Measurements from ENCODE around the gene MPHOSPH9. TPM values are rescaled to one million over a fixed set of nuclear protein-coding genes. Genes with fewer than 3 reads are reported as not detected.

The MPHOSPH9 gene
- total RNA-seq, 1 experiment from 2014 or later = 40.4 TPM

DNA sequence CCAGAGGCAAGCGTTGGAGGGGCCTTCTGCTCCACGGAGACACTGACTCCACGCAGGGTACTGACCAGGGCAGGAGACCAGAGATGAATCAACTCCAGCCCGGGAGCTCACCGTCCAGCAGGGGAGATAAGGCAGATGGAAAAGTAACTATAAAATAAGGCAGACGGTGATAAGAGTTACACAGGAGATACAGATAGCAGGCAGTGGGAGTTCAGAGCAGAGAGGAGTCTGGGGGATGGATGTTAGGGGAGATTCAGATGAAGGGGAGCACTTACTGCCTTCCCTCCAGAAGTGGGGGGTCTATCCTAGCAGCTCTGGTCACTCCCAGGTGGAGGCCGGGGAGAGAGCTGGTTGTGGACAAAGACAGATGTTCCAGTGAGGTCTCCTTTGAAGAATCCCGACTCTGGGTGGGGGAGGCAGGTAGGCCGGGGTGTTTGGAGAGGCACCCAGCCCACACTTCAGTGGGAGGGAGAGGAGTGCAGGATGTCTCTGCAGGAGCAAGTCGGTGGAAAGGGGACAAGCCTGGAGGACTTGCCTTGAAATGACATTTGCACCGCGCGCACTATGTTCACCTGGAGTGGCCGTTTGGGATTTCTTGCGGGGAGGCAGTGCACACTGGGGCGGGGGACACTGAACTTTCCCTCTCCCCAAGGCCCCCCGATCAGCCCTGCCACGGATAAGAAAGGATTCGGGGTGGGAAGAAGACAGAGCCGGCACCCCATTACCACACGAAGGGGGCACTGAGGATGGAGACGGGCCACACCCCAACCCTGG, 83.3 kb downstream of the MPHOSPH9 start:
- Mint-ChIP-seq H3K27me3 (ENCODE audit: insufficient read depth, unreplicated experiment) (no peaks in the 10 kb centered on the region), H3K9me3 (ENCODE audit: unreplicated experiment) (no peaks in the 10 kb centered on the region), H3K4me3 (ENCODE audit: unreplicated experiment) (peak overlapping the region; percentile 57), H3K4me1 (ENCODE audit: insufficient read depth, unreplicated experiment) (no peaks in the 10 kb centered on the region), H3K36me3 (ENCODE audit: insufficient read depth, unreplicated experiment) (peaks cover 4% of the 10 kb centered on the region), H3K27ac (ENCODE audit: low read depth, unreplicated experiment) (peak overlapping the region; percentile 14)
- POLR2A ChIA-PET = interaction anchor here (0.7 kb wide), 1 partner anchor 288 kb away, joined by 3 read pairs; no protein-coding TSS in a partner anchor
- DNase-seq (ENCODE audit: unreplicated experiment) = no peak
- BruUV-seq (replicated peaks) = TSS peak; percentile 23
- TF ChIP-seq, protein P1, sequence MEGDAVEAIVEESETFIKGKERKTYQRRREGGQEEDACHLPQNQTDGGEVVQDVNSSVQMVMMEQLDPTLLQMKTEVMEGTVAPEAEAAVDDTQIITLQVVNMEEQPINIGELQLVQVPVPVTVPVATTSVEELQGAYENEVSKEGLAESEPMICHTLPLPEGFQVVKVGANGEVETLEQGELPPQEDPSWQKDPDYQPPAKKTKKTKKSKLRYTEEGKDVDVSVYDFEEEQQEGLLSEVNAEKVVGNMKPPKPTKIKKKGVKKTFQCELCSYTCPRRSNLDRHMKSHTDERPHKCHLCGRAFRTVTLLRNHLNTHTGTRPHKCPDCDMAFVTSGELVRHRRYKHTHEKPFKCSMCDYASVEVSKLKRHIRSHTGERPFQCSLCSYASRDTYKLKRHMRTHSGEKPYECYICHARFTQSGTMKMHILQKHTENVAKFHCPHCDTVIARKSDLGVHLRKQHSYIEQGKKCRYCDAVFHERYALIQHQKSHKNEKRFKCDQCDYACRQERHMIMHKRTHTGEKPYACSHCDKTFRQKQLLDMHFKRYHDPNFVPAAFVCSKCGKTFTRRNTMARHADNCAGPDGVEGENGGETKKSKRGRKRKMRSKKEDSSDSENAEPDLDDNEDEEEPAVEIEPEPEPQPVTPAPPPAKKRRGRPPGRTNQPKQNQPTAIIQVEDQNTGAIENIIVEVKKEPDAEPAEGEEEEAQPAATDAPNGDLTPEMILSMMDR (IDR thresholded peaks at IDR 0.05; ENCODE audit: unreplicated experiment) = no peak
- intact Hi-C loops (cut with micrococcal nuclease) = loop anchor here (5.0 kb wide), 1 partner anchor 167 kb away; the partner anchor contains the start of gene ARL6IP4
- CTCF ChIA-PET = interaction anchor here (0.6 to 1.1 kb wide), 6 partner anchors 15 to 434 kb away, joined by 3 to 4 read pairs (median 3); partner anchors contain the start of gene OGFOD2

DNA sequence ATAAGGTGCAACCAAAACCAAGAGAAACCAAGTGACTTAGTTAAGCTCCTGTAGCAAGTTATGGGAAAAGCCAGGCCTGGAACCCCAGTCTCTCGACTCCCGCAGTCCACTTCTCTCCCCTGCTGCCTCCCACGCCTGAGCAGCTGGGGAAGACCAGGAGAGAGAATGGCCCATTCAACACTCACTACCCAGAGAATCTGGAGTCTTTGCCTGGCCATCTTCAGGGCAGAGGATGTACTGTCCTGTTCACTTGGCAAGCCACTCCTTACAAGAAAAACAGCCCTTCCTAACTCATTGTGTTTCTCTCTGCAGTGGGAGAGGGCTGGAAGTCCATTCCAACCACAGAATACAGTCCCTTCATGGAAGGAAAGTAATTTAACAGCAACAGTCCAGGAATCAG, 83.9 kb downstream of the MPHOSPH9 start:
- no peaks in the 10 kb centered on the region for H3K4me1 Mint-ChIP-seq (ENCODE audit: insufficient read depth, unreplicated experiment)
- H3K27me3 Mint-ChIP-seq (ENCODE audit: insufficient read depth, unreplicated experiment) = no peaks in the 10 kb centered on the region
- DNase-seq (ENCODE audit: unreplicated experiment) = no peak
- H3K27ac Mint-ChIP-seq (ENCODE audit: low read depth, unreplicated experiment) = peak overlapping the region; percentile 14
- ChIA-PET CTCF (interaction anchor here (0.6 to 1.4 kb wide), 6 partner anchors 14 to 334 kb away, joined by 3 to 4 read pairs (median 3); partner anchors contain the start of gene OGFOD2), POLR2A (interaction anchor here (0.7 kb wide), 1 partner anchor 287 kb away, joined by 3 read pairs; no protein-coding TSS in a partner anchor)
- H3K4me3 Mint-ChIP-seq (ENCODE audit: unreplicated experiment) = peak overlapping the region; percentile 57
- peaks cover 4% of the 10 kb centered on the region for H3K36me3 Mint-ChIP-seq (ENCODE audit: insufficient read depth, unreplicated experiment)
- no TSS peak for BruUV-seq (replicated peaks)
- intact Hi-C loops (cut with micrococcal nuclease) = no loop called here
- TF ChIP-seq, protein P1 (IDR thresholded peaks at IDR 0.05; ENCODE audit: unreplicated experiment) = no peak
- H3K9me3 Mint-ChIP-seq (ENCODE audit: unreplicated experiment) = no peaks in the 10 kb centered on the region

DNA sequence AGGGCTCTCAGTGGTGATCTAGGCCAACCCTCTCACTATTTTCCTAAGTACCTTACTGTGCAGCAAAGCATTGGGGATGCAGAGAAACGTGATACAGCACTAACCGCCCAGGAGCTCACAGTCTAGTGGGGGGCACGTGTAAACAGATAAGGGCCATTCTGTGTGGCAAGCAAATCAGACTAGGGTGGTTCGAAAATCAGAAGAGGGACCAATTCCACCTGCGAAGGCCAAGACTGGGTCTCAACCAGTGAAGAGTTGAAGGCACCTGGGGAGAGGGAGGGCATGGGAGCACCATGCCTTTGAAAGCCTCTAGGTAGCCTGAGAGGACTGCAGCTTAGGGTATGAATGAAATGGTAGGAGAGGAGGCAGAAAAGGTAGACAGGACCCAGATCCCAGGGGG, 84.3 kb downstream of the MPHOSPH9 start:
- POLR2A ChIA-PET = no interaction called here
- no TSS peak for BruUV-seq (replicated peaks)
- peak overlapping the region; percentile 57 for H3K4me3 Mint-ChIP-seq (ENCODE audit: unreplicated experiment)
- no peak overlapping the region for H3K27ac Mint-ChIP-seq (ENCODE audit: low read depth, unreplicated experiment)
- TF ChIP-seq, protein P1 (IDR thresholded peaks at IDR 0.05; ENCODE audit: unreplicated experiment) = no peak
- no peaks in the 10 kb centered on the region for H3K9me3 Mint-ChIP-seq (ENCODE audit: unreplicated experiment)
- no peaks in the 10 kb centered on the region for H3K27me3 Mint-ChIP-seq (ENCODE audit: insufficient read depth, unreplicated experiment)
- DNase-seq (ENCODE audit: unreplicated experiment) = no peak
- intact Hi-C loops (cut with micrococcal nuclease) = no loop called here
- peaks cover 4% of the 10 kb centered on the region for H3K36me3 Mint-ChIP-seq (ENCODE audit: insufficient read depth, unreplicated experiment)
- CTCF ChIA-PET = interaction anchor here (0.6 to 1.4 kb wide), 4 partner anchors 14 to 455 kb away, joined by 3 to 6 read pairs (median 3); no protein-coding TSS in a partner anchor
- H3K4me1 Mint-ChIP-seq (ENCODE audit: insufficient read depth, unreplicated experiment) = no peaks in the 10 kb centered on the region

DNA sequence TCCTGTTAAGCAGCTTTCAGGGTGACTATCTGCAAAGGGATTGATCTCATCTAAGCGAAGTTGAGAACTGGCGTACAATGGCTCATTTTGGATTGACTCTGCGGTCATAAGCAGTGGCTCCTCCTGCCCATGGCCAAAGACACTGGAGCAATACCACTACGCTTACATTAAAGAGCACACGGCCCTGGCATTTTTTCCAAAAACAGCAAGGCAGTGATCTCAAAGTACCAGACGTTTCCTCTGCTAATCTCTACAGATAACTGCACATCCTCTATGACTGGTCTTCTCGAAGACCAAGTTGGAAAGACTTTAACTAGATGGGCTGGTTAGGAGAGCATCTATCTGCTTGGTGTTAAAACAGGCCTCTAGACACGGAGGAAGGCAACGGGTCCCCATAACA, 84.7 kb downstream of the MPHOSPH9 start:
- intact Hi-C loops (cut with micrococcal nuclease) = no loop called here
- no TSS peak for BruUV-seq (replicated peaks)

More for the DNA sequence above, 84.7 kb downstream of the MPHOSPH9 start:
- no peak overlapping the region for H3K27ac Mint-ChIP-seq (ENCODE audit: low read depth, unreplicated experiment)
- no peaks in the 10 kb centered on the region for H3K9me3 Mint-ChIP-seq (ENCODE audit: unreplicated experiment)
- H3K4me3 Mint-ChIP-seq (ENCODE audit: unreplicated experiment) = no peak overlapping the region
- H3K4me1 Mint-ChIP-seq (ENCODE audit: insufficient read depth, unreplicated experiment) = no peaks in the 10 kb centered on the region
- DNase-seq (ENCODE audit: unreplicated experiment) = no peak
- H3K36me3 Mint-ChIP-seq (ENCODE audit: insufficient read depth, unreplicated experiment) = peaks cover 4% of the 10 kb centered on the region
- no peaks in the 10 kb centered on the region for H3K27me3 Mint-ChIP-seq (ENCODE audit: insufficient read depth, unreplicated experiment)
- TF ChIP-seq, protein P1 (IDR thresholded peaks at IDR 0.05; ENCODE audit: unreplicated experiment) = no peak
- ChIA-PET POLR2A (no interaction called here), CTCF (interaction anchor here (0.6 to 1.4 kb wide), 3 partner anchors 90 to 455 kb away, joined by 3 to 6 read pairs (median 3); no protein-coding TSS in a partner anchor)

All from MCF 10A (cell line).